Esophagus muscularis mucosa (tissue), 4 donors: Measurements from ENCODE around the gene NRXN3. TPM values are rescaled to one million over a fixed set of nuclear protein-coding genes. Genes with fewer than 3 reads are reported as not detected.

Experiments
- DNase-seq: peaks from one replicate; pipeline ENCODE4 v3.0.0-alpha.2; 2017; ENCODE audit errors: extremely low spot score
- H3K27ac ChIP-seq, 4 donors: fragments of 200-600 bp; sonication (generic); replicated peaks in 1 of 4; 1 replicate in 3 of 4; 2 replicates in 1 of 4; pipeline ENCODE4 v1.5.1; 2016 to 2019; ENCODE audit warnings: mild to moderate bottlenecking in 1 of 4
- H3K27me3 ChIP-seq, 4 donors: fragments of 200-600 bp; sonication (generic); one replicate each; pipeline versions ENCODE4 v1.5.1 to v1.6.0; 2016 to 2019
- H3K36me3 ChIP-seq, 4 donors: fragments of 200-600 bp; sonication (generic); one replicate each; pipeline ENCODE4 v1.5.1; 2016 to 2019
- H3K4me1 ChIP-seq, 4 donors: fragments of 200-600 bp; sonication (generic); one replicate each; pipeline ENCODE4 v1.5.1; 2016 to 2019
- H3K4me3 ChIP-seq, 4 donors: fragments of 200-600 bp; sonication (generic); 1 replicate in 2 of 4; 2 replicates in 2 of 4; pipeline ENCODE4 v1.5.1; 2016 to 2019; ENCODE audit warnings: mild to moderate bottlenecking in 4 of 4, moderate library complexity in 1 of 4
- H3K9me3 ChIP-seq, 4 donors: fragments of 200-600 bp; sonication (generic); 1 replicate in 3 of 4; 2 replicates in 1 of 4; pipeline ENCODE4 v1.5.1; 2016 to 2019
- EP300 ChIP-seq: sonication (generic); formaldehyde crosslinking; IDR thresholded peaks from one replicate; pipeline ENCODE4 v1.6.1; 2017; ENCODE audit warnings: antibody characterized with exemption
- POLR2A ChIP-seq: fragments of 450-650 bp; IDR thresholded peaks from one replicate; pipeline ENCODE4 v1.6.1; 2017; ENCODE audit warnings: antibody characterized with exemption, moderate library complexity, mild to moderate bottlenecking, low read depth
- POLR2AphosphoS5 ChIP-seq, 2 donors: sonication (generic); formaldehyde crosslinking; IDR thresholded peaks; one replicate each; pipeline ENCODE4 v1.6.1; 2017; ENCODE audit warnings: antibody characterized with exemption in 2 of 2
- WGBS: methylation state at CpG from one replicate; pipeline ENCODE4 v1.1.5; 2018; 5-methylcytosine and 5-hydroxymethylcytosine counted together
- intact Hi-C: fragments of 100-400 bp; cut with DNase I; formaldehyde crosslinking; loops from one replicate; pipeline ENCODE4 v1.15.1; 2023
- total RNA-seq, 4 donors: library from RNA; depleted of rRNA; stranded (reverse); fragments of >200 nt; gene quantifications; one replicate each; pipeline versions ENCODE4 v1.1.0 to v1.2.1, GENCODE V29; 2016
- TF ChIP-seq, protein P1 (sequence below), 3 experiments: fragments of 200-600 bp in 2 of 3; fragments of 450-650 bp in 1 of 3; sonication (generic) in 2 of 3; IDR thresholded peaks; one replicate each; pipeline ENCODE4 v1.5.1; 2017 to 2019; ENCODE audit warnings: antibody characterized with exemption in 3 of 3, mild to moderate bottlenecking in 2 of 3, moderate library complexity in 1 of 3

The NRXN3 gene
- total RNA-seq, 4 donors from 2014 or later: 71.1 to 159 (median 122) TPM

GRCh38 chr14:79415726-79416125 lies 1245.6 kb downstream of the NRXN3 start:
- Histone ChIP-seq H3K4me3 (no peak overlapping the region), H3K9me3 (no peaks in the 10 kb centered on the region), H3K27ac (no peak overlapping the region), H3K36me3 (no peaks in the 10 kb centered on the region), H3K27me3 (no peaks in the 10 kb centered on the region), H3K4me1 (peaks cover 0 to 28% (median 21%) of the 10 kb centered on the region in 4 donors)
- TF ChIP-seq POLR2AphosphoS5 (IDR thresholded peaks at IDR 0.05): no peak
- TF ChIP-seq, protein P1, sequence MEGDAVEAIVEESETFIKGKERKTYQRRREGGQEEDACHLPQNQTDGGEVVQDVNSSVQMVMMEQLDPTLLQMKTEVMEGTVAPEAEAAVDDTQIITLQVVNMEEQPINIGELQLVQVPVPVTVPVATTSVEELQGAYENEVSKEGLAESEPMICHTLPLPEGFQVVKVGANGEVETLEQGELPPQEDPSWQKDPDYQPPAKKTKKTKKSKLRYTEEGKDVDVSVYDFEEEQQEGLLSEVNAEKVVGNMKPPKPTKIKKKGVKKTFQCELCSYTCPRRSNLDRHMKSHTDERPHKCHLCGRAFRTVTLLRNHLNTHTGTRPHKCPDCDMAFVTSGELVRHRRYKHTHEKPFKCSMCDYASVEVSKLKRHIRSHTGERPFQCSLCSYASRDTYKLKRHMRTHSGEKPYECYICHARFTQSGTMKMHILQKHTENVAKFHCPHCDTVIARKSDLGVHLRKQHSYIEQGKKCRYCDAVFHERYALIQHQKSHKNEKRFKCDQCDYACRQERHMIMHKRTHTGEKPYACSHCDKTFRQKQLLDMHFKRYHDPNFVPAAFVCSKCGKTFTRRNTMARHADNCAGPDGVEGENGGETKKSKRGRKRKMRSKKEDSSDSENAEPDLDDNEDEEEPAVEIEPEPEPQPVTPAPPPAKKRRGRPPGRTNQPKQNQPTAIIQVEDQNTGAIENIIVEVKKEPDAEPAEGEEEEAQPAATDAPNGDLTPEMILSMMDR (IDR thresholded peaks at IDR 0.05): no peak
- TF ChIP-seq POLR2A: no peak
- TF ChIP-seq EP300: no peak
- intact Hi-C loops: no loop called here
- WGBS: 93% methylated on average over 1 of the region's 1 CpG
- no peak for DNase-seq

- Histone ChIP-seq H3K36me3 (no peaks in the 10 kb centered on the region), H3K4me3 (no peak overlapping the region), H3K4me1 (peaks cover 0 to 36% (median 20%) of the 10 kb centered on the region in 4 donors), H3K27me3 (no peaks in the 10 kb centered on the region), H3K27ac (no peak overlapping the region), H3K9me3 (no peaks in the 10 kb centered on the region)
- intact Hi-C loops: no loop called here
- 70% methylated on average over 2 of the region's 2 CpGs for WGBS
- DNase-seq: no peak
- TF ChIP-seq POLR2A (no peak), POLR2AphosphoS5 (IDR thresholded peaks at IDR 0.05) (no peak), EP300 (no peak)
- TF ChIP-seq, protein P1 (IDR thresholded peaks at IDR 0.05): no peak
Observed at GRCh38 chr14:79417961-79418360, 1247.8 kb downstream of the NRXN3 start.

DNA sequence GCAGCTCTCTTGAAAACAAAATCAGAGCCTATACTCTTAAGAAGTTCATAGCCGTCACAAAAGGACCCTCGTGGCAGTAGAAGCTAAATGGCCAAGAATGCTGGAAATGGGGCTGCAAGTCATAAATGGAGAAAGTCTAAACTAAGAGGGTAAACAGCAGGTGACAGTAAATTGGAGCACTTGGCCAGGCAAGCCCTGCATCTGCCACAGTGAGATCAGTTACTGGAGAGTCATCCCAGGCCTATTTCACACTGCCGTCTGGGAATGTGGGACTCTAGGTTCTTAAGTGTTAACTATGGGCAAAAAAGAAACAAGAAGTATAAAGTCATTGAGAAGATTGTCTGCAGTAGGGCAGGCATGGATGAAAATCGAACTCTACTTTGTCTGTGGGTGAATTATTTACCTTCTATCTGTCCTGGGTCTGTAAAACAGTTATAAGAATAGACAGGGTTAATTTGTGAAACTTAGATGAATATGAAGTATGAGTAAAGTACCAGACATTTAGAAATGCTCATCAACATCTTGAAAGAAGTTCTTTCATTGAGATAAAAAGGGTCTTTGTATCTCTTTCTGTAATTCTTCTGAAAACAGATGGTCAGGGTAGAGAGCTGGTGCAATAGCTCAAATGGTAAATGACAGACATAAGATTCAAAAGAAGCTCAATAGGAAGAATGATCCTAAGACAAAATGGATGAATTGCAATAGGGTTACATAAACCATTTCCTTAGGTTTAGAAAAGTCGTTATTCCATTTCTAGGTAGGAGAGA lies 1248.7 kb downstream of the NRXN3 start:
- no peak overlapping the region for H3K4me3 ChIP-seq
- H3K27ac ChIP-seq: no peak overlapping the region
- WGBS: 79% methylated on average over 5 of the region's 5 CpGs
- DNase-seq: no peak
- peaks cover 0 to 36% (median 18%) of the 10 kb centered on the region in 4 donors for H3K4me1 ChIP-seq
- H3K36me3 ChIP-seq: no peaks in the 10 kb centered on the region
- intact Hi-C loops: no loop called here
- TF ChIP-seq, protein P1 (IDR thresholded peaks at IDR 0.05): no peak
- no peaks in the 10 kb centered on the region for H3K9me3 ChIP-seq
- no peaks in the 10 kb centered on the region for H3K27me3 ChIP-seq

- H3K27ac ChIP-seq: no peak overlapping the region
- H3K36me3 ChIP-seq: no peaks in the 10 kb centered on the region
- TF ChIP-seq EP300 (no peak), POLR2A (no peak), POLR2AphosphoS5 (IDR thresholded peaks at IDR 0.05) (no peak)
- TF ChIP-seq, protein P1 (IDR thresholded peaks at IDR 0.05): no peak
- no peaks in the 10 kb centered on the region for H3K27me3 ChIP-seq
- H3K9me3 ChIP-seq: no peaks in the 10 kb centered on the region
- no peak overlapping the region for H3K4me3 ChIP-seq
- DNase-seq: no peak
- intact Hi-C loops: no loop called here
- 67% methylated on average over 1 of the region's 1 CpG for whole genome bisulfite sequencing
- peaks cover 0 to 40% (median 21%) of the 10 kb centered on the region in 4 donors for H3K4me1 ChIP-seq
Observed at GRCh38 chr14:79419571-79420327, 1249.6 kb downstream of the NRXN3 start.
